HG02678 (cell line): Measurements from ENCODE around the gene TMA16.

ENCODE experiments used
- ATAC-seq: cut with Tn5 transposase; IDR thresholded peaks from one replicate; pipeline ENCODE4 v1.9.1; 2021; ENCODE audit warnings: mild to moderate bottlenecking, moderate library complexity; ENCODE audit not compliant: unreplicated experiment

TMA16 gene

DNA sequence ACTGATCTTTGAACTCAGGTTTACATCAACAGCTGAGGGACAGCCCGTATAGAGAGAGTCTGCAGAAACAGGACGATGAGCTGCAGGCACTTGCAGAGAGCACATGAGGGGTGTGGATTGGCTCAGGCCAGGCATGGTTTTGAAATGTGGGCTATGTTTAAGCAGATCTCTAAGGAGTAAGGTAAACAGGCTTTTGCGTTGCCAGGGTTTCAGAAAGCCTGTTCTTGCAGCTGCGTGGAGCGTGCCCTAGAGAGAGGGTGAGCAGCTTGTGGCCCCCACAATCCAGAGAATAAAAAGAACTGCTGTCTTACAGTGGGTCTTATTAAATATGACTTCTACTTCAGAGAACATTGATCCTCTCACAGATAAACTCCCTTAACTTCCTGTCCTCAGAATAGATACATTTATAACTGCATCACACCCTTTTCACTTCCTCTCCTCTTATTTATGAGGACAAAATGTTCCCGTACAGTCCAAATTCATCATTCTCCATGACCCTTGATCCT is 64.1 kb downstream of the TMA16 start:
- peak; percentile 66 for ATAC-seq

DNA sequence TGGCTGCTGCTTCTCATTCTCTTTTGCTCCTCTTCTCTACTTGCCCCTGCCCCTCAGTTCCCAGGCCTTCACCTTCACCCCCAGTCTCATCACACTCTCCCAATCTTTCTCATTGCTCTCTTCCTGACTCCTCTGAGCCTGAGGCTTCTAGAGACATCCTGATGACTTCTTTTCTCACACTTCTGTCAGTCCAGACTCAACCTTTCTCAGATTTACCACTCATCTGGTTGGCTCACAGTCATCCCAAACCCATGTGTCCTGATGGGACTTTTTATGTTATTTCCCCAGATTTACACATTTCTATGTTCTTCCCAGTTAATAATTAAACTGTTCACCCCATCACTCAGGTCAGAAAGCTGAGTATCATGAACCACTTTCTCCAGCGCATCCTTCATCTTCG is 68.0 kb downstream of the TMA16 start:
- ATAC-seq, result peak; percentile 49

DNA sequence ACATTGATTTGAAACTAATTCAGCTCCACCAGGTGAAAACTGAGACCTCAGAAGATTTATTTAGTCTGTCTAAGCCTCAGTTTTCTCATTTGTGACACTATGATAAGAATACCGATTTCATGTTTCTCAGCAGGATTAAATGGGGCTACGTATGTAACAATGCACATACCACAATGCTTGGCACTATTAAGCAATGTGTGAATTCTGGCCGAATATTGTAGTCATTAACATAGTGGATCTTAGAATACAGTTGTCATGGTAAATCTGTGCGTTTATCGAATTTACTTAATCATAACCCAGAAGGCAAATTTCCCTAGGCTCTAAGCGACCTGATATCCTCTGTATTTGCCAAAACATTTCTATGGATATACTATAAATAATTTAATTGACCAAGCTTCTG is 69.1 kb downstream of the TMA16 start:
- ATAC-seq, result no peak

- ATAC-seq, result no peak
Measured at GRCh38 chr4:163564221-163564720, 69.8 kb downstream of the TMA16 start.

GRCh38 chr4:163565226-163566135 is 71.0 kb downstream of the TMA16 start:
- ATAC-seq, result no peak

GRCh38 chr4:163566257-163566796 is 71.8 kb downstream of the TMA16 start:
- ATAC-seq, result no peak

GRCh38 chr4:163568843-163569242 is 74.4 kb downstream of the TMA16 start:
- ATAC-seq, result peak; percentile 91
